Panc1 (cell line): ENCODE data around the gene S1PR3. TPM values are rescaled to one million over a fixed set of nuclear protein-coding genes. Genes with fewer than 3 reads are reported as not detected.

Source experiments
- ATAC-seq: fragments of 200-7000 bp; cut with Tn5 transposase; 2 replicates; pipeline ENCODE4 v1.9.1; 2020; ENCODE audit warnings: mild to moderate bottlenecking, moderate library complexity
- BruUV-seq: library from RNA; stranded (reverse); fragments of 400-500 nt; replicated peaks from 2 replicates; lab custom pipeline; 2021; lab: Mats Ljungman, UMichigan
- CTCF ChIA-PET: fragments of 300-600 bp; sonication (Branson Sonifier 250); formaldehyde crosslinking; loops from one replicate; lab custom pipeline; 2022; ENCODE audit warnings: antibody characterized with exemption; lab: Charles Lee
- POLR2A ChIA-PET: fragments of 300-600 bp; sonication (Branson Sonifier 250); formaldehyde crosslinking; loops from one replicate; lab custom pipeline; 2022; ENCODE audit warnings: antibody characterized with exemption; lab: Charles Lee
- DNase-seq: peaks from one replicate; pipeline ENCODE4 v3.0.0-alpha.2; 2010; ENCODE audit warnings: low read depth, low spot score
- H3K27ac ChIP-seq: 2 replicates; pipeline ENCODE4 v1.5.1; 2011; ENCODE audit warnings: mild to moderate bottlenecking, low read length, inconsistent platforms
- H3K27me3 ChIP-seq: fragments of 200-500 bp; sonication (Bioruptor generic); 2 replicates; pipeline ENCODE4 v1.6.0; 2014; ENCODE audit warnings: low read length, inconsistent platforms; ENCODE audit not compliant: control insufficient read depth, insufficient read depth
- H3K36me3 ChIP-seq: fragments of 200-500 bp; sonication (Bioruptor generic); 2 replicates; pipeline ENCODE4 v1.5.1; 2014; ENCODE audit warnings: inconsistent platforms, mild to moderate bottlenecking, low read length, moderate library complexity; ENCODE audit not compliant: control insufficient read depth, insufficient read depth
- H3K4me1 ChIP-seq: 2 replicates; pipeline ENCODE4 v1.5.1; 2011; ENCODE audit warnings: inconsistent platforms, mild to moderate bottlenecking, low read length, moderate library complexity; ENCODE audit not compliant: control insufficient read depth, insufficient read depth
- H3K4me3 ChIP-seq, 2 experiments: 2 replicates each; pipeline ENCODE4 v1.5.1; 2011 to 2012; ENCODE audit warnings: low read depth in 2 of 2, low read length in 2 of 2, mild to moderate bottlenecking in 2 of 2, inconsistent platforms in 1 of 2, moderate library complexity in 1 of 2
- H3K9me3 ChIP-seq: fragments of 200-500 bp; sonication (Bioruptor generic); 2 replicates; pipeline ENCODE4 v1.5.1; 2014; ENCODE audit warnings: low read depth, mild to moderate bottlenecking, inconsistent platforms, low read length, moderate library complexity; ENCODE audit not compliant: control insufficient read depth, insufficient read depth
- POLR2AphosphoS5 ChIP-seq: IDR thresholded peaks from 2 replicates; pipeline ENCODE4 v1.6.1; 2012; ENCODE audit warnings: mild to moderate bottlenecking, low read depth, low read length, moderate library complexity
- SIN3A ChIP-seq: IDR thresholded peaks from 2 replicates; pipeline ENCODE4 v1.6.1; 2012; ENCODE audit warnings: low read depth, mild to moderate bottlenecking, low read length, moderate library complexity, borderline replicate concordance; ENCODE audit not compliant: insufficient read depth
- TCF7L2 ChIP-seq: IDR thresholded peaks from 2 replicates; pipeline ENCODE4 v1.6.1; 2011; ENCODE audit warnings: mild to moderate bottlenecking, low read depth, low read length, inconsistent platforms
- in situ Hi-C: cut with HindIII; loops from 2 replicates; pipeline ENCODE4 v1.10.0; 2016; ENCODE audit warnings: low sequenced_read_pairs, low pct_unique_long_range_greater_than_20kb
- intact Hi-C: fragments of 100-400 bp; cut with micrococcal nuclease; formaldehyde crosslinking; loops from one replicate; pipeline ENCODE4 v1.10.0; 2022; ENCODE audit not compliant: unreplicated experiment
- total RNA-seq: library from RNA; stranded (reverse); gene quantifications from one replicate; pipeline ENCODE4 v1.2.1, GENCODE V29; 2021; ENCODE audit not compliant: unreplicated experiment
- TF ChIP-seq, protein P1 (sequence below): fragments of 450-650 bp; IDR thresholded peaks from 2 replicates; pipeline ENCODE4 v1.5.1; 2017; ENCODE audit warnings: mild to moderate bottlenecking
- TF ChIP-seq, protein P2 (sequence below), 2 experiments: IDR thresholded peaks; 2 replicates each; pipeline ENCODE4 v1.6.1; 2011 to 2012; ENCODE audit warnings: low read depth in 2 of 2, control low read depth in 1 of 2, low read length in 1 of 2, mild to moderate bottlenecking in 1 of 2, moderate library complexity in 1 of 2; ENCODE audit not compliant: insufficient read depth in 1 of 2

Gene S1PR3
- total RNA-seq, 1 experiment from 2014 or later: 8.1 TPM

DNA sequence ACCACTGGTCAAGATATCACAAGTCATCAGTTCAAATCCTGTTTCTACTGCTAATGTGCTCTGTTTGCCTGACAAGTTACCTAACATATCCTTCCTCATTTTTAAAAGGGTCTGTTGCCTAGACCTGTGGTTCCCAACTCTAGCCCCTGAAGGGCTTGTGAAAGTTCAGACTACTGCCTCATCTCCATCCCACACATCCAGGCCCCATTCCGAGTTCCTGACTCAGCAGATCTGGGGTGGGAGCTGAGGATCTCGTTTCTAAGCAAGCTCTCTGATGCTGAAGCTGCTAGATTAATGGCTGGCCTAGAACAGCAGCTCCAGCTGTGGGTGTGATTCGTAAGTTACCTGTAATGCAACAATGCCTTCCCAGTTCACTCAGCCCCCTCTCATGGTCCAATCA, 32.5 kb downstream of the S1PR3 start:
- BruUV-seq: no TSS peak
- TF ChIP-seq, protein P1, sequence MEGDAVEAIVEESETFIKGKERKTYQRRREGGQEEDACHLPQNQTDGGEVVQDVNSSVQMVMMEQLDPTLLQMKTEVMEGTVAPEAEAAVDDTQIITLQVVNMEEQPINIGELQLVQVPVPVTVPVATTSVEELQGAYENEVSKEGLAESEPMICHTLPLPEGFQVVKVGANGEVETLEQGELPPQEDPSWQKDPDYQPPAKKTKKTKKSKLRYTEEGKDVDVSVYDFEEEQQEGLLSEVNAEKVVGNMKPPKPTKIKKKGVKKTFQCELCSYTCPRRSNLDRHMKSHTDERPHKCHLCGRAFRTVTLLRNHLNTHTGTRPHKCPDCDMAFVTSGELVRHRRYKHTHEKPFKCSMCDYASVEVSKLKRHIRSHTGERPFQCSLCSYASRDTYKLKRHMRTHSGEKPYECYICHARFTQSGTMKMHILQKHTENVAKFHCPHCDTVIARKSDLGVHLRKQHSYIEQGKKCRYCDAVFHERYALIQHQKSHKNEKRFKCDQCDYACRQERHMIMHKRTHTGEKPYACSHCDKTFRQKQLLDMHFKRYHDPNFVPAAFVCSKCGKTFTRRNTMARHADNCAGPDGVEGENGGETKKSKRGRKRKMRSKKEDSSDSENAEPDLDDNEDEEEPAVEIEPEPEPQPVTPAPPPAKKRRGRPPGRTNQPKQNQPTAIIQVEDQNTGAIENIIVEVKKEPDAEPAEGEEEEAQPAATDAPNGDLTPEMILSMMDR: no peak
- TF ChIP-seq TCF7L2: no peak
- TF ChIP-seq, protein P2, sequence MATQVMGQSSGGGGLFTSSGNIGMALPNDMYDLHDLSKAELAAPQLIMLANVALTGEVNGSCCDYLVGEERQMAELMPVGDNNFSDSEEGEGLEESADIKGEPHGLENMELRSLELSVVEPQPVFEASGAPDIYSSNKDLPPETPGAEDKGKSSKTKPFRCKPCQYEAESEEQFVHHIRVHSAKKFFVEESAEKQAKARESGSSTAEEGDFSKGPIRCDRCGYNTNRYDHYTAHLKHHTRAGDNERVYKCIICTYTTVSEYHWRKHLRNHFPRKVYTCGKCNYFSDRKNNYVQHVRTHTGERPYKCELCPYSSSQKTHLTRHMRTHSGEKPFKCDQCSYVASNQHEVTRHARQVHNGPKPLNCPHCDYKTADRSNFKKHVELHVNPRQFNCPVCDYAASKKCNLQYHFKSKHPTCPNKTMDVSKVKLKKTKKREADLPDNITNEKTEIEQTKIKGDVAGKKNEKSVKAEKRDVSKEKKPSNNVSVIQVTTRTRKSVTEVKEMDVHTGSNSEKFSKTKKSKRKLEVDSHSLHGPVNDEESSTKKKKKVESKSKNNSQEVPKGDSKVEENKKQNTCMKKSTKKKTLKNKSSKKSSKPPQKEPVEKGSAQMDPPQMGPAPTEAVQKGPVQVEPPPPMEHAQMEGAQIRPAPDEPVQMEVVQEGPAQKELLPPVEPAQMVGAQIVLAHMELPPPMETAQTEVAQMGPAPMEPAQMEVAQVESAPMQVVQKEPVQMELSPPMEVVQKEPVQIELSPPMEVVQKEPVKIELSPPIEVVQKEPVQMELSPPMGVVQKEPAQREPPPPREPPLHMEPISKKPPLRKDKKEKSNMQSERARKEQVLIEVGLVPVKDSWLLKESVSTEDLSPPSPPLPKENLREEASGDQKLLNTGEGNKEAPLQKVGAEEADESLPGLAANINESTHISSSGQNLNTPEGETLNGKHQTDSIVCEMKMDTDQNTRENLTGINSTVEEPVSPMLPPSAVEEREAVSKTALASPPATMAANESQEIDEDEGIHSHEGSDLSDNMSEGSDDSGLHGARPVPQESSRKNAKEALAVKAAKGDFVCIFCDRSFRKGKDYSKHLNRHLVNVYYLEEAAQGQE (IDR thresholded peaks at IDR 0.05; ENCODE audit: insufficient read depth in 1 of 2, low read depth in 2 of 2, low read length in 1 of 2): no peak
- TF ChIP-seq POLR2AphosphoS5: no peak
- TF ChIP-seq SIN3A: no peak
- in situ Hi-C loops: no loop called here

GRCh38 chr9:89024727-89025126, 33.5 kb downstream of the S1PR3 start:
- in situ Hi-C loops (no loop called here), intact Hi-C loops (loop anchor here (10.0 kb wide), 1 partner anchor 250 kb away; no protein-coding TSS in a partner anchor)
- no peaks in the 10 kb centered on the region for H3K27me3 ChIP-seq
- no peaks in the 10 kb centered on the region for H3K4me1 ChIP-seq
- no TSS peak for BruUV-seq
- ChIA-PET CTCF (no interaction called here), POLR2A (no interaction called here)
- TF ChIP-seq TCF7L2 (no peak), SIN3A (no peak)
- TF ChIP-seq, protein P1: no peak
- ATAC-seq (no peak), DNase-seq (no peak)
- no peak overlapping the region for H3K27ac ChIP-seq
- H3K36me3 ChIP-seq: no peaks in the 10 kb centered on the region
- H3K9me3 ChIP-seq: peaks cover 3% of the 10 kb centered on the region; the same call in 1 of the 2 replicates
- H3K4me3 ChIP-seq: no peak overlapping the region

More for the DNA sequence above, 32.5 kb downstream of the S1PR3 start:
- H3K36me3 ChIP-seq: no peaks in the 10 kb centered on the region
- ATAC-seq (no peak), DNase-seq (no peak)
- CTCF ChIA-PET: no interaction called here
- H3K4me3 ChIP-seq: no peak overlapping the region
- H3K9me3 ChIP-seq: no peaks in the 10 kb centered on the region
- intact Hi-C loops: loop anchor here (10.0 kb wide), 1 partner anchor 251 kb away; no protein-coding TSS in a partner anchor
- no peak overlapping the region for H3K27ac ChIP-seq
- POLR2A ChIA-PET: no interaction called here
- H3K4me1 ChIP-seq: no peaks in the 10 kb centered on the region
- no peaks in the 10 kb centered on the region for H3K27me3 ChIP-seq
